Effector memory CD4-positive, alpha-beta T cell (primary cell): Measurements from ENCODE around the gene WASF1.

Experiments
- DNase-seq, 3 donors: peaks; one replicate each; pipeline ENCODE4 v3.0.0-alpha.2; 2020
- H3K27ac ChIP-seq: 2 replicates; pipeline ENCODE4 v1.7.0; 2013; ENCODE audit warnings: mild to moderate bottlenecking, low read length, moderate library complexity; ENCODE audit not compliant: insufficient read depth, poor library complexity, severe bottlenecking
- H3K27me3 ChIP-seq: replicated peaks from 2 replicates; pipeline ENCODE4 v1.7.0; 2013; ENCODE audit warnings: mild to moderate bottlenecking, low read length; ENCODE audit not compliant: insufficient read depth, control insufficient read depth, poor library complexity, severe bottlenecking
- H3K36me3 ChIP-seq: 2 replicates; pipeline ENCODE4 v1.7.0; 2013; ENCODE audit warnings: mild to moderate bottlenecking, low read length, moderate library complexity; ENCODE audit not compliant: control insufficient read depth, insufficient read depth
- H3K4me1 ChIP-seq: 2 replicates; pipeline ENCODE4 v1.7.0; 2013; ENCODE audit warnings: low read length, mild to moderate bottlenecking; ENCODE audit not compliant: control insufficient read depth, insufficient read depth, poor library complexity, severe bottlenecking
- H3K4me3 ChIP-seq: 2 replicates; pipeline ENCODE4 v1.7.0; 2013; ENCODE audit warnings: low read length, low read depth, mild to moderate bottlenecking; ENCODE audit not compliant: insufficient read depth, poor library complexity, severe bottlenecking
- H3K9me3 ChIP-seq: 2 replicates; pipeline ENCODE4 v1.7.0; 2013; ENCODE audit warnings: mild to moderate bottlenecking, low read length, moderate library complexity; ENCODE audit not compliant: control insufficient read depth

The WASF1 gene

DNA sequence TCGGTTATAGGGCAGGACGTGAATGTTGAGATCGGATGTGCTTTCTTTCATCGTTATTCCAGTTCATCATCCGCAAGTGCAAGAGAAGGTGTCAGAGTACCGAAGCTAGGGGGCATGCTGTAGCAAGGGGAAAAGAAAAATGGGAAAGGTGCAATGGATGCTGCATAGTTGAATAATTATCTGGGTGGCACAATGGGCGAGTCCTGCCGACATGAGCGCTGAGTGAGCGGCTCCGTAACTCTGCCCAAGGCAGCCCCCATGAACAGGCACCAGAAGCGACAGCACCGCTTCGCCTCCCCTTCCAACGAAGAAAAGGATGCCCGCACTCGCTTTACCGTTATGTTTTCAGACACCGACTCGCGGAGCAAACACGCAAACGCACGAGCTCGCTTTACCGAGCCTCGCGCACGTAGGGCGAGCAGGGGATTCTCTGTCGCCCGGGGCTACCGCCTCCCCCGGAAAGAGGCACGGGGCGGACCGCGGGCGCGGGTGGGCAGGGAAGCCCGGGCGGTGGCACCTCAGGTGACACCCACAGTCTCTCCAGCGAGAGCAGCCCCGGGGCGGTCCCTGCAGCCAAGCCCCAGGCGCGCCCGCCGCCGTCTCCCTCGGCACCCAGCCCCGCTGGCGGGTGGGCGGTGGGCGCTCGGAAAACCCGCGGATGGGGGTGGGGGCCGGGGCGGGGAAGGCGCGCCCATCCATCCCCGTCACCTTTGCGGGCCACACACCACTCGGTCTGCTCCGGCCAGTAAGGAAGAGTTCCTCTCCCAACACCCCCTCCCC, 654 bp downstream of the WASF1 start:
- Histone ChIP-seq H3K27me3 (peaks cover 10% of the 10 kb centered on the region), H3K27ac (peak overlapping the region; percentile 63), H3K9me3 (no peaks in the 10 kb centered on the region), H3K4me3 (peak overlapping the region; percentile 98), H3K36me3 (no peaks in the 10 kb centered on the region), H3K4me1 (peaks cover 24% of the 10 kb centered on the region)
- DNase-seq = peak; percentile 67 to 69 (median 69)

DNA sequence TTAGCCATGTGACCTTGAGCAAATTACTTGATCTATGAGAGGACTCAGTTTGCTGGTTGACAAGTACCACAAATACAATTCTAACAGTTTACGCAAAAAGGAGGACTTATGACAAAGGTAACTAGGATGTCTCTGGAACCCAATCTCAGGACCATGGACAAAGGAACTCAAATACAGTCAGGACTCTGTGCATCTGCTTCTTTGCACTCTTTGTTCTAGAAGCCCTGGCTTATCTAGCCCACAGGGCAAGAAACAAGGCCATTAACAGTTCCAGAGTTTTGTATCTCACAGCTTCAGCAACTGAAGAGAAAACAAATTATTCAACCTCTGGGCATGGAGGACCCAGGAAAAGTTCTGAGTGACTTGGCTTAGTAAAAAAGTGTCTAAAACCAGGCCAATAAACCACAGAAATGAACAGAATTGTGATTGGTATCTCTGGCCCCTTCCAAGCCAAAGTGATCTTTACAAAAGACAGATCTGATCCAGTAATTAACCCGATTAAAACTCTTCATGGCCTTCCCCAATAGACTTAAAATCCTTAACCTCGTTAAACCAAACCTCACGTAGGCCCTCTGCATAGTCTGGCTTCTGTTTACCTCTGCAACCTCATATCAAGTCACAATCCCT, 5.9 kb downstream of the WASF1 start:
- Histone ChIP-seq H3K36me3 (no peaks in the 10 kb centered on the region), H3K9me3 (no peaks in the 10 kb centered on the region), H3K4me1 (no peaks in the 10 kb centered on the region), H3K4me3 (no peak overlapping the region), H3K27ac (no peak overlapping the region), H3K27me3 (peaks cover 10% of the 10 kb centered on the region)
- no peak for DNase-seq

- Histone ChIP-seq H3K27me3 (peaks cover 6% of the 10 kb centered on the region), H3K9me3 (no peaks in the 10 kb centered on the region), H3K4me3 (no peak overlapping the region), H3K27ac (no peak overlapping the region), H3K36me3 (no peaks in the 10 kb centered on the region), H3K4me1 (no peaks in the 10 kb centered on the region)
- DNase-seq = no peak
Observed at GRCh38 chr6:110170081-110170480, 9.4 kb downstream of the WASF1 start.

- Histone ChIP-seq H3K9me3 (no peaks in the 10 kb centered on the region), H3K27me3 (peaks cover 9% of the 10 kb centered on the region), H3K27ac (no peak overlapping the region), H3K4me1 (no peaks in the 10 kb centered on the region), H3K36me3 (no peaks in the 10 kb centered on the region), H3K4me3 (no peak overlapping the region)
- DNase-seq = no peak
Observed at GRCh38 chr6:110158479-110158878, 21.0 kb downstream of the WASF1 start.

DNA sequence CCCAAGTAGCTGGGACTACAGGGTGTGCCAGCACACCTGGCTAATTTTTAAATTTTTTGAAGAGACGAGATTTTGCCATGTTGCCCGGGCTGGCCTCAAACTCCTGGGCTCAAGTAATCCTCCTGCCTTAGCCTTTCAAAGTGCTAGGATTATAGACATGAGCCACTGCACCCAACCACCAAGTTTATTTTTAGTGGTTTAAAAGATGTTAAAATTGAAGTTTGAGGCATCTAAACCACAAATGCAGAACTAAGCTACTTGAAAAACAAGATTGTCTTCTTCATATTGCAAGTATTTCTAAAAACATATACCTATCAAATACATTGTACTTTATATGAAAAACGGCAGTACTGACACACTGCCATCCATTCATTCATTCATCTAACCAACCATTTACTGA, 31.6 kb downstream of the WASF1 start:
- H3K27me3 ChIP-seq = peaks cover 1% of the 10 kb centered on the region
- H3K36me3 ChIP-seq = no peaks in the 10 kb centered on the region
- no peaks in the 10 kb centered on the region for H3K4me1 ChIP-seq
- H3K9me3 ChIP-seq = no peaks in the 10 kb centered on the region
- H3K4me3 ChIP-seq = no peak overlapping the region
- no peak overlapping the region for H3K27ac ChIP-seq
- no peak for DNase-seq

DNA sequence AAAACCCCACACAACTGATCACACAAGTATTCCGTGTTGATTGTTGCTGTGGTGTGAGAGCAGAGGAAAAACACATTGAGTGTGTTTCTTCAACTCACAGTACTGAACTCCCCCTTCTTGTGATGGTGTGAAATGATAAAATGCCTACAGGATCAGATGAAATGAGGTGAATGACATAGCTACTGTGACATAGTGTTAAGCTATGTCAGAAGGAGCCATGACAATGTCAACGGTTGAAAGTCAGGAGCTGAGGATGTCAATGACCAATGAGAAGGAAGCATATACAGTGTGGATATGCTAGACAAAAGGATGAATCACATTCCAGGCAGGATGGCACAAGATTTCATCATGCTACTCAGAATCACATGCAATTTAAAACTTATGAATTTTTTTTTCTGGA, 38.8 kb downstream of the WASF1 start:
- Histone ChIP-seq H3K27me3 (peaks cover 3% of the 10 kb centered on the region), H3K9me3 (no peaks in the 10 kb centered on the region), H3K4me3 (no peak overlapping the region), H3K27ac (no peak overlapping the region), H3K4me1 (no peaks in the 10 kb centered on the region), H3K36me3 (no peaks in the 10 kb centered on the region)
- DNase-seq = no peak

- no peak for DNase-seq
- Histone ChIP-seq H3K27me3 (peaks cover 3% of the 10 kb centered on the region), H3K36me3 (no peaks in the 10 kb centered on the region), H3K27ac (no peak overlapping the region), H3K4me3 (no peak overlapping the region), H3K4me1 (no peaks in the 10 kb centered on the region), H3K9me3 (no peaks in the 10 kb centered on the region)
Observed at GRCh38 chr6:110139052-110139451, 40.4 kb downstream of the WASF1 start.

GRCh38 chr6:110137924-110138887, 41.3 kb downstream of the WASF1 start:
- Histone ChIP-seq H3K4me1 (no peaks in the 10 kb centered on the region), H3K9me3 (no peaks in the 10 kb centered on the region), H3K4me3 (no peak overlapping the region), H3K27ac (no peak overlapping the region), H3K27me3 (peaks cover 3% of the 10 kb centered on the region), H3K36me3 (no peaks in the 10 kb centered on the region)
- no peak for DNase-seq

- Histone ChIP-seq H3K4me3 (no peak overlapping the region), H3K27me3 (no peaks in the 10 kb centered on the region), H3K4me1 (no peaks in the 10 kb centered on the region)
Observed at GRCh38 chr6:110130362-110130761, 49.1 kb downstream of the WASF1 start.

More at GRCh38 chr6:110130362-110130761, 49.1 kb downstream of the WASF1 start:
- no peak for DNase-seq
- Histone ChIP-seq H3K27ac (no peak overlapping the region), H3K36me3 (no peaks in the 10 kb centered on the region), H3K9me3 (no peaks in the 10 kb centered on the region)
